HG02884 (cell line): Measurements from ENCODE around the gene ACIN1.

ENCODE experiments used
- ATAC-seq: cut with Tn5 transposase; IDR thresholded peaks from one replicate; pipeline ENCODE4 v1.9.1; 2021; ENCODE audit warnings: mild to moderate bottlenecking, moderate library complexity; ENCODE audit not compliant: unreplicated experiment

The ACIN1 gene

DNA sequence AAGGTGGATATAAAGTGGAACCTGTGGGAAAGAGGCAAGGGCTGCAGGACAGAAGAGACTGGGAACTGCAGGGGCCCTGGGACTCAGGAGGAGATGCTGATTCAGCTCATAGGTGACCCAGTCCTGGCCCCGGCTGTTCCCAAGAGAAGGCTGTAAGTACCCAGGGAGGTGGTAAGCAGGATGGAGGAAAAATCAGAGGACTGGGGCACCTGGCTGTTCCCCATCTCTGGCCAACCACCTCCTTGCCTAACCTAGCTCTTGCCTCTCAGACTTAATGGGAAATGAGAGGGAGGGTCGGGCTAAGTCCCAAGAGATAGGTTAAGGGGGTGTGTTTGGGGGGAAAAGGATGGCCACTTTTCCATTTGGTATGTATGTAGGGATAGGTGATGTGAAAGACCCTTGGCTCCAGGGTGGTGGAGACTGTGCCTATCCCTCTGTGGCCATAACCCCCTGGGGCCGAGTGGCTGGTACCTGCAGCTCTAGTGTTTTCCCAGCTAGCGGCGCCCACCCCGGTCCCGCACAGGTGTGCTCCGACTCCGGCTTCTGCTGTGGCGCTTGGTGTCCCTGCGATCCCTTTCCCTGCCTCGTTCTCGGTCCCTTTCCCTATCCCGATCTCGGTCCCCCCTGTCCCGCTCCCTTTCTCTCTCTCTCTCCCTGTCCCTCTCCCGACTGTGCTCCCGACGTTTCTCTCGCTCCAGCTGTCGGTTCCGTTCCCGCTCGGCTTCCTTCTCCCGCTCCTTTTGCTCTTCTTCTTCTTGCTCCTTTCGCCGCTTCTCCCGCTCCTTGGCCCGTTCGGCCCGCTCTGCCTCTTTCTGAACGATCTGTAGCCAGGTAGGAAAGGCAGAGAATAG lies 36.1 kb downstream of the ACIN1 start:
- ATAC-seq = no peak

DNA sequence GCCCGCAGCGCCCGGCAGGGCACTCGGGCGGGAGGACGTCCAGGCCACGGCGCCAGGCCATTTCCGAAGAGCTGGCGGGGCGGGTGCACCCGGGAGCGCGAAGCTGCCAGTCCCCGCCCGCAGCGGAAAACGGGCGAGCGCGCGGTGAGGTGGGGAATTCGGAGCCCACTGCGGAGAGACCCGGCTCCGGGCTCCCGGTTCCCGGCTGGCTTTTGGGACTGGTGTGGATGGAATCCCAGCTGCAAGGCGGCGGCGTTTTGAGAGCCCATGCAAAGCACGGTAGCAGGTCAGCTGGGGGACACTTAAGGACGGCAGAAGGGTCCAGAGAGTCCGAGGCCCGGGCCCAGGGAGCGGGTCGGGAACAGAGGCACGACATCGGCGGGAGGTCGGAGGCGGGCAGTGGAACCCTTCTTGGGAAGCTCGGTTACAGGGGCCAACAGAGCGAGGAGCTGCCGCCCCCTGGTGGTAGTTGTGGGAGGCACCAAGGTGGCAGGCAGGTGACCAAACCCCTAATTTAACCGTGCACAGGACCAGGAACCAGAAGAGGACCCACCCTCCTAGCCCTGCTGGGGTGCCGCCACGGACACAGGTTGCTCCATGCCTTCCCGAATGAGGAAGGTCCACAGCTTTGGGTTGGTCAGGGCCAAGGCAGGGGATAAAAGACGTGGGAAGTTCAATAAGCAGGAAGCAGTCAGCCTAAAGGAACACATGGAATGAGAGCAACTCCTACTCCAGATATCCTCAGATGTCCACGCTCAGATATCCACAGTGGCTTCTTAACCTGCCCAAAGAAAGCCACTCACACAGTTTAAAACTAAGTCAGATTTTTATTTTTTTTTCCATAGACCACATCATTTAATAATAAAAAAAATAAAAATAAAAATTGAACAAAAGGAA lies 36.9 kb downstream of the ACIN1 start:
- ATAC-seq = peak; percentile 52

DNA sequence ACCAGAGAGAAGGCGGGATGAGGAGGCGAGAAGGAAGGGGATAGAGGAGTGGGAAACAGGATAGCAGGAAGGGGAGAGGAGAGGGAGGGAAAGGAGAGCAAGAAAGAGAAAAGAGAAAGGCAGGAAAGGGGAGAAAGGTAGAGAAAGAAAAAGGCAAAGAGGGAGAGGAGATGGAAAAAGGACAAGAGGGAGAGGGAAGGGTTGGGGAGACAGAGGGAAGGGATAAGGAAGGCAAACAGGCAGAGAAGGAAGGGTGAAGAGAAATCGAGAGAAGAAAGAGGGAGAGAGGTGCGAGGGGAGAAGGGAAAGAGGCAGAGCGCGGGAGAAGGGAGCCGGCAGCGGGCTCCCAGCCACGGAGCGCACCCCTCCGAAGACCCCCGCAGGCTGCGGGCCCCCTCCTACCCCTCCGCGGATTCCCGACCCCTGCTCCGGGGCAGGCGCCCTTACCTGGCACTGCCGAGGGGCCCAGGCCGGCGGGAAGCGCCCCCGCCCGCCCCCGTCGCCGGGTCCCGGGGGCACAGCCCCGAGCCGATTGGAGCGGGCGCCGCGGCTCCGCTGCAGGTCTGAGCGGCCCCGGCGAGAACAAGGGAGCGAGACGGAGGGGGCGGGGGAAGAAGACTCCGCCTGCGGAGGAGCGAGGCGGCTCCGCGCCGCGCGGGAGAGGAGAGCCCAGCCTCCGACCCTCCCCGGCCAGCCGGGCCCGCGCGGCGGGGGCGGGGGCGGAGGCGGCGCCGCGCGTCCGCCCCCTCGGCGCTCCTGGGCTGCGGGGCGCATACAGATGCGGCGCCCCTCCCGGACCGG lies 37.8 kb downstream of the ACIN1 start, which contains the start of gene CDH24:
Gene CDH24, minus strand, starts transcription at position 565 of the 801 bp plus-strand sequence. CDS start 1,787 bp downstream, outside the sequence.
- peak; percentile 51 for ATAC-seq

DNA sequence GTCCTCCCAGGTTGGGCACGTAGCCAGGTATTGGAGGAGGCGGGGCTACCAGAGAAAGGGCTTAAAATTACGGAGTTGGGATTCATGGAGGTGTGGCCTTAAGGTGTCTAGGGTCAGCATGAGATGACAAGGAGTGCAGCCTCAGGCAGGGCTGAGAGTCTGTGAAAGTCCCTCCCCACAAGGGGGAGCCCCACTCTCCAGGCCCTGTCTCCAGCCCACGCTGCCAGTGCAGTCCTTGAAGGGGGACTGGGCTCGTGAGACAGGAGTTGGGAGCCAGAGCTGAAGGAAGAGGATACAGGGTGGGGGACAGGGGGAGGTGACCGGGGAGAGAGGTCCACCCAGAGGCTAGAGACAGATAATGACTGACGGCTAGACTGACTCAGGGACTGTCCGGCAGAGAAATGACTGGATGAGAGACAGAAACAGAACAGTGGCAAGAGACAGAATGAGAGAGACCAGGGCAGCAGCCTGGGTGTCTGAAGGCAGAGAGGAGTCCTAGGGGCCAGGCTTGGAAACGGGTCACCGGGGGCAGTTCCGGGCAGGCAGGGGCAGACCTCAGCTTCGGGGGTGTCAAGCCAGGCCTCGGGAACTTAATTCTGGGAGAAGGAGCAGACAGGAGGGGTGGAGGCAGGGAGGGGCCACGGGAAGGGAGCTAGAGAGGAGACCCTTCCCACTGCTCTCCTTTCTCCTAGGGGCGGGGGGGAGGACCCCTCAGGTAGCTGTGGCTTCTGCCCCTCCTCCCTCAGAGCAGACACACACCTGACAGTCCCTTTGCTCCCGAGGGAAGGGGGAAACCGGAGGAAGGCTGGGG lies 38.6 kb downstream of the ACIN1 start:
- peak; percentile 43 for ATAC-seq

GRCh38 chr14:23055621-23056144 lies 39.3 kb downstream of the ACIN1 start:
- no peak for ATAC-seq

- no peak for ATAC-seq
Measured at GRCh38 chr14:23055147-23055550, 39.8 kb downstream of the ACIN1 start.

DNA sequence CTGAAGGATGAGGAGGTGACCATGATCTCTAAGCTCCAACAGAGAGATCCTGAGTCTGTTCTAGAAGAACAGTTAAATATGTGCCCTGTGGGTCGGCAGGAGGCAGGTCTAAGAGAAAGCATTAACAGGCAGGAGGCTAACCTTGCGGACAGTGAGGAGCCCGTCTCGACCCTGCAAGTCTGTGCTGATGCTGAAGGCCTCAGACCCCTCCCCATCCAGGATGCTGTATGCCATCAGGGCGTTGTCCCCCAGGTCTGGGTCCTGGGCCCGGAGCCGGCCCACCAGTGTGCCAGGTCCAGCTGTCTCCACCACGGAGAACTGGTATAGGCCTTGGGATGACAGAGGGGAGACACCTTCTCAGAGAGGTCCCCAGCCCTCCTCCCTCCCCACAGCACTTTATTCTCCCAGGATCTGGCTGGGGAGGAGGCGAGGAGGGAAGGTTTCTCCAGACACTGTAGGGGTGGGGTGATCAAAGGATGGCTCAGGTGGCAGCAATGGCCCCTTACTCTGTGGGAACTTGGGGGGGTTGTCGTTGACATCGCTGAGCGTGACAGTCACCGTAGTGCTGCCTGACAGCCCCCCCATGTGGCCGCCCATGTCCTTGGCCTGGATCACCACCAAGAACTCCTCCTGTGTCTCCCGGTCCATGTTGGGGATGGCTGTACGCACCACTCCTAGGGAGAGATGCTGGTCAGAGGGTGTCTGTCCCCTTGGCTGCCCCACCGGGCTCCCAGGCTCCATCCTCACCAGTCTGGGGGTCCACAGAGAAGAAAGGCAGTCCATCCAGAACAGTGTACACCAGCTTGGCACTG lies 40.7 kb downstream of the ACIN1 start:
- no peak for ATAC-seq

- ATAC-seq = no peak
Measured at GRCh38 chr14:23053426-23053825, 41.5 kb downstream of the ACIN1 start.

- ATAC-seq = no peak
Measured at GRCh38 chr14:23052671-23053070, 42.3 kb downstream of the ACIN1 start.

GRCh38 chr14:23052182-23052623 lies 42.7 kb downstream of the ACIN1 start:
- no peak for ATAC-seq

DNA sequence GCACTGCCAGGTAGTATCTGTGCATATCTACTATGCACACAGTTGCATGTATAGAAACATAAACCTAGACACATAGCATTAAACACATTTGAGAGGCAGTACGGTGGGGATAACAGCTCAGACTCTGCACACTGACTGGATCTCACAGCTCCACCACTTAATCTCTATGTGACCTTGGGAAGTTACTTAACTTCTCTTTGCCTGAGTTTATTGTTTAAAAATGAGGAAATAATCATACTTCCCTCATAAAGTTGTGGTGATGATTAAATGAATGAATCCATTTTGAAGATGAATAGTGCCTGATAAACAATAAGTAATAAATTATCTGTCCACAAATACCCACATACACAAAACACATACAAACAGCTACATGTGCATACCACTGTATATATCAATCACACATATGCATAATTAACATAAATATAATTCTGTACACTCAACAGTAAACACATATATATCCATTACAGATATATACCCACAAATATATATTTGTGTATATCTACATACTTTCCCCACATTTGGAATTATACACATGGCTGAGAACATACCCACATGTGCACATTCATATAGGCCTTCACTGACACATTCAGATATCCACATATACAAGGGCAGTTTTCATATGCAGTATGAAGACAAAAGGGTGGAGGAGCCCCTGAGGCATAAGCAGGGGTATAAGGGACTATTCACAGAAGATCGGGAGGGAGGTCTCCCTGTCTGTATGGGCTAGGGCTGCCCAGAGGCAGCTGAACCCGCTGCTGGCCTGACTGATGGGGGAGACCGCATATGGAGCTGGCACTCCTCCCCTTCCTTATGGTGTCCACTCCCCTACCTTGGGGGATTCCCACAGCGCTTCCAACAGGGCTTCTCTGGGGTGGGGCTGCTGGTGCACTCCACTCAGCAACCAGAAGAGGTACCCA lies 43.5 kb downstream of the ACIN1 start:
- no peak for ATAC-seq

DNA sequence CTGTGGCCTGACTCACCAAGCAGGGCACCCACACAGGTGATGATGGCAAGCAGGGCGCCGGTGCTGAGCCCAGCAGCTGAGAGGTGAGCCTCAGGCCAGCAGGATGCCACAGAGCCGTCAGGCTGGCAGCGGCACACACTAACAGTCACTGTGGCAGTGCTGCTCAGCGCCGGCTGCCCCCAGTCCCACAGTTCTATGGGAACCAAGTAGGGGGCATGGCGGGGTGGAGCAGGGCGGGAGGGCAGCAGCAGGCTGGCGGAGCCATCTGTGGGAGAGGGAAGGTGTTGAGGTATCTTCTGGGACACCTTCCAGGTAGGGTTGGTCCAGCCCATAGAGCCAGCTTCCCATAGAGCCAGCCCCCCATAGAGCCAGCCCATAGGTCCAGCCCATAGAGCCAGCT lies 45.9 kb downstream of the ACIN1 start:
- no peak for ATAC-seq

GRCh38 chr14:23047751-23048693 lies 46.9 kb downstream of the ACIN1 start:
- no peak for ATAC-seq

DNA sequence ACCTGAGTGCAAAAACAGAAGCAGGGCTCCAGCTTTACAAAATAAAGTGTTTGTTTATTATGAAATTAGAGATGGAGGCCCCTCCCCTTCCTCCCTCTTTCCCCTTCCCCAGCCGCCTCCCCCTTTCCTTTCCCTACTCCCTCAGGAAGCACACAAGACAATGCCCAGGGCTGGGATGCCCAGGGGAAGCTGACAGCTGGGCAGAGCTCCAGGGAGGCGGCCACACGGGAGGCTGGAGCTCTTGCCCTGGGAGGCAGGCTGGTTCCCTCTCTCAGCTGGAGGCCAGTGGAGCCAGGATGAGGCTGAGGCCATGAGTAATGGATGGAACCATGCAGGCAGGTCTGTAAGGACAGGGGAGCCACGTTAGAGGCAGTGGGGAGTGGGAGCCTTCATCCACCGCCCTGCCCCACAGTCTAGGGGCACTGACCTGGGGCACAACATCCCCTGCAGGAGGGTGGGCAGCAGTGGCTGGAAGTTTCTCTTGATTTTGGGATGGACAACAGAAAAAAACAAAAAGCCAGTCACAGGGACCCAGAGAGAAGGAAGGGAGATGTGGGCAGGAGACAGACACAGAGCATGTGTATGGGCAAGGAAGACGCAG lies 47.8 kb downstream of the ACIN1 start:
- no peak for ATAC-seq

DNA sequence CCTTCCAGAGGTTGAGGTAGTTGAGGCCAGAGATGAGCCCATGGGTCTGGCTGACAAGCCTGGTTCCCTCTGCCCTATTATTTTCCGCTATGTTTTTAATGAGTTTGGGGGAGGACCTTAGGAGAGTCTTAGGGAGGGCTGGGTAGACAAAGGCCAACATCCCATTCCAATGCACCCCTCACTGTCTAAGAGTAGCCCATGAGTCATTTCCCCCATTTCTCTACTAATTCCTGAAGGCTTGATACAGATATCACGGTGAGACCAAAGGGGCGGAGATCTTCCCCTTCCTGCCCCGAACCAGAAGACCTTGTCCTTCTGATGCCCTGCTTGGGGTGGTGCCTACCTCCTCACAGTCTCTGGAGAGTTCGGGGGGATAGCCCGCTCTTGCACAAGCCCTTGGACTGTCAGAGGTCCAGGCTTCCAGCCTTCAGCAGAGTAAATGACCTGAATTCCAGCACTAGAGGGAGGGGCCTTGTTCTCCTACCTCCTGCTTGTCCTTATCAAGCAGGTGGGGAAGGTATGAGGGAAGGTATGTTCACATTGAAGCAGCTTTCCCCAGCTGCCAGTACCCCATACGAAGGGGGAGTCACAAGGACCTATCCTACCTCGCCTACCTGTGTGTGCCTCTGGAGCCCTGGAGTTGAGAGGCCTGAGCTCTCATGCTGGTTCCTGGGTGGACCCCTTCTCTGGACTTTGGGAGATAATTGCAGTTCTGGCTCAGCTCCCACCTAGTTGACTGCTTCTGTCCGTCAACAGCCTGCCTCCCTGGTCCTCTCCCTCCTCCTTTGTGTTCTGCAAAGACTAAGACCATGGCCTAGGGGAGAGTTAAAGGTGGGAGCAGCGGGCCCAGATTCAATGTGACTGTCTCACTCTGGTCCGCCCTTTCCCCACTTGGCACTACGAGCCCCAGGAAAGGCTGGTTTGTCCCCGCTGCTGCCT lies 49.2 kb downstream of the ACIN1 start:
- ATAC-seq = no peak
